Loucy (cell line): ENCODE measurements around the gene SCNN1A.

ENCODE experiments used
- CTCF ChIP-seq: fragments of 200-600 bp; sonication (generic); conservative IDR thresholded peaks from 2 replicates; pipeline ENCODE4 v1.5.1; 2014; ENCODE audit warnings: mild to moderate bottlenecking, antibody characterized with exemption, low read length
- EZH2phosphoT487 ChIP-seq: fragments of 200-600 bp; IDR thresholded peaks from 2 replicates; pipeline ENCODE4 v1.6.1; 2018; ENCODE audit warnings: antibody characterized with exemption, mild to moderate bottlenecking, moderate library complexity, borderline replicate concordance

DNA sequence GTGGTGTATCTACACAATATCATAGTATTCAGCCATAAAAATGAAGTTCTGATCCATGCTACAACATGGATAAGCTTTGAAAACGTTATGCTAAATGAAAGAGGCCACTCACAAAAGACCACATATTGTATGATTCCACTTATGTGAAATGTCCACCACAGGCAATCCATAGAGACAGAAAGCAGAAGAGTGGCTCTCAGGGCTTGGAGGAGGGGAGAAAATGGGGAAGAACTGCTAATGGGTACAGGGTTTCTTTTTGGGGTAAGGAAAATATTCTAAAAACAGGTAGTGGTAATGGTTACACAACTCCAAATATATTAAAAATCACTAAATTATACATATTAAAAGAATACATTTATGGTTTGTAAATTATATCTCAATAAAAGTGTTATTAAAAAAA is 16.5 kb downstream of the SCNN1A start:
- TF ChIP-seq CTCF (no peak), EZH2phosphoT487 (no peak)
